Measurements from ENCODE around the gene WDR64. TPM values are rescaled to one million over a fixed set of nuclear protein-coding genes. Genes with fewer than 3 reads are reported as not detected.

Gene WDR64
- total and polyA plus RNA-seq, 4 donors, result 0.02 to 0.70 (median 0.17) TPM

DNA sequence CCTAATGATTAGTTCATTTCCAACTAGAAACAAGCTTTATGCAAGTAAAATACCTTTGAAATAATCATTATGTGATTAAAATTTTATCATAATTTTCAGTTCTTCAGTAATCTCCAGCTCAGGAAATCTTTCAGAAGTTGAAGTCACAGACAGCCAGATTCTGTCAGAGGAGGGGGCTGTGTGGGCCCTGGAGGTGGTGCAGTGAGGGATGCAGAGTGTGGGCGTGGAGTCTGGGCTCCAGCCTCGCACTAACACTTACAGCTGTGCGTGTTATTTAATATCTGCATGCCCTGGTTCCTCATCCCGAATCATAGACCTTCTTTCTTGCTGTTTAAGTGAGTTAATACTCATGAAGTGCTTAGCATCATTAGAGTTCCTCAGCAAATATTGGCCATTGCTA, 23.9 kb downstream of the WDR64 start:
- WGBS, result 84% methylated on average over 4 of the region's 4 CpGs
- TF ChIP-seq NR2F2 (IDR thresholded peaks at IDR 0.05), result no peak
- no peak for TF ChIP-seq YY1 (IDR thresholded peaks at IDR 0.05)
- TF ChIP-seq, protein P1, sequence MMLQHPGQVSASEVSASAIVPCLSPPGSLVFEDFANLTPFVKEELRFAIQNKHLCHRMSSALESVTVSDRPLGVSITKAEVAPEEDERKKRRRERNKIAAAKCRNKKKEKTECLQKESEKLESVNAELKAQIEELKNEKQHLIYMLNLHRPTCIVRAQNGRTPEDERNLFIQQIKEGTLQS (IDR thresholded peaks at IDR 0.05), result no peak
- TF ChIP-seq, protein P2, sequence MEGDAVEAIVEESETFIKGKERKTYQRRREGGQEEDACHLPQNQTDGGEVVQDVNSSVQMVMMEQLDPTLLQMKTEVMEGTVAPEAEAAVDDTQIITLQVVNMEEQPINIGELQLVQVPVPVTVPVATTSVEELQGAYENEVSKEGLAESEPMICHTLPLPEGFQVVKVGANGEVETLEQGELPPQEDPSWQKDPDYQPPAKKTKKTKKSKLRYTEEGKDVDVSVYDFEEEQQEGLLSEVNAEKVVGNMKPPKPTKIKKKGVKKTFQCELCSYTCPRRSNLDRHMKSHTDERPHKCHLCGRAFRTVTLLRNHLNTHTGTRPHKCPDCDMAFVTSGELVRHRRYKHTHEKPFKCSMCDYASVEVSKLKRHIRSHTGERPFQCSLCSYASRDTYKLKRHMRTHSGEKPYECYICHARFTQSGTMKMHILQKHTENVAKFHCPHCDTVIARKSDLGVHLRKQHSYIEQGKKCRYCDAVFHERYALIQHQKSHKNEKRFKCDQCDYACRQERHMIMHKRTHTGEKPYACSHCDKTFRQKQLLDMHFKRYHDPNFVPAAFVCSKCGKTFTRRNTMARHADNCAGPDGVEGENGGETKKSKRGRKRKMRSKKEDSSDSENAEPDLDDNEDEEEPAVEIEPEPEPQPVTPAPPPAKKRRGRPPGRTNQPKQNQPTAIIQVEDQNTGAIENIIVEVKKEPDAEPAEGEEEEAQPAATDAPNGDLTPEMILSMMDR (IDR thresholded peaks at IDR 0.05; ENCODE audit: low read depth, low read length, missing input control), result no peak
- TF ChIP-seq TAF1 (conservative IDR thresholded peaks at IDR 0.05), result no peak
- TF ChIP-seq JUND (IDR thresholded peaks at IDR 0.05), result no peak
- TF ChIP-seq FOXA2 (IDR thresholded peaks at IDR 0.05), result no peak
- TF ChIP-seq SP1 (IDR thresholded peaks at IDR 0.05), result no peak
- TF ChIP-seq, protein P3, sequence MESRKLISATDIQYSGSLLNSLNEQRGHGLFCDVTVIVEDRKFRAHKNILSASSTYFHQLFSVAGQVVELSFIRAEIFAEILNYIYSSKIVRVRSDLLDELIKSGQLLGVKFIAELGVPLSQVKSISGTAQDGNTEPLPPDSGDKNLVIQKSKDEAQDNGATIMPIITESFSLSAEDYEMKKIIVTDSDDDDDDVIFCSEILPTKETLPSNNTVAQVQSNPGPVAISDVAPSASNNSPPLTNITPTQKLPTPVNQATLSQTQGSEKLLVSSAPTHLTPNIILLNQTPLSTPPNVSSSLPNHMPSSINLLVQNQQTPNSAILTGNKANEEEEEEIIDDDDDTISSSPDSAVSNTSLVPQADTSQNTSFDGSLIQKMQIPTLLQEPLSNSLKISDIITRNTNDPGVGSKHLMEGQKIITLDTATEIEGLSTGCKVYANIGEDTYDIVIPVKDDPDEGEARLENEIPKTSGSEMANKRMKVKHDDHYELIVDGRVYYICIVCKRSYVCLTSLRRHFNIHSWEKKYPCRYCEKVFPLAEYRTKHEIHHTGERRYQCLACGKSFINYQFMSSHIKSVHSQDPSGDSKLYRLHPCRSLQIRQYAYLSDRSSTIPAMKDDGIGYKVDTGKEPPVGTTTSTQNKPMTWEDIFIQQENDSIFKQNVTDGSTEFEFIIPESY (IDR thresholded peaks at IDR 0.05), result no peak
- TF ChIP-seq HNF4A (conservative IDR thresholded peaks at IDR 0.05), result no peak
- TF ChIP-seq FOXA1 (IDR thresholded peaks at IDR 0.05), result no peak
- no peak for TF ChIP-seq HNF4G (IDR thresholded peaks at IDR 0.05)
- TF ChIP-seq RAD21 (IDR thresholded peaks at IDR 0.05), result no peak
- no peak for TF ChIP-seq MAX (IDR thresholded peaks at IDR 0.05)
- no peak for TF ChIP-seq RXRA (IDR thresholded peaks at IDR 0.05)
- DNase-seq (ENCODE audit: low spot score), result no peak
- Histone ChIP-seq H3K9me3 (ENCODE audit: control insufficient read depth in 4 of 4, low read length in 3 of 4) (peaks cover 0 to 4% (median 2%) of the 10 kb centered on the region in 4 donors), H3K4me3 (ENCODE audit: low read depth in 1 of 3, low read length in 3 of 3) (no peak overlapping the region), H3K36me3 (ENCODE audit: control insufficient read depth in 4 of 4, insufficient read depth in 3 of 4, low read depth in 1 of 4, low read length in 3 of 4) (no peaks in the 10 kb centered on the region), H3K27ac (ENCODE audit: low read depth in 1 of 2, low read length in 2 of 2) (no peak overlapping the region), H3K4me1 (ENCODE audit: control insufficient read depth in 4 of 4, insufficient read depth in 4 of 4, low read length in 3 of 4) (no peaks in the 10 kb centered on the region), H3K9ac (ENCODE audit: low read depth in 1 of 2, low read length in 2 of 2) (no peak overlapping the region), H3K27me3 (ENCODE audit: control insufficient read depth in 4 of 4, insufficient read depth in 4 of 4, low read length in 3 of 4) (no peaks in the 10 kb centered on the region)

- Histone ChIP-seq H3K27me3 (ENCODE audit: control insufficient read depth in 4 of 4, insufficient read depth in 4 of 4, low read length in 3 of 4) (no peaks in the 10 kb centered on the region), H3K27ac (ENCODE audit: low read depth in 1 of 2, low read length in 2 of 2) (no peak overlapping the region), H3K4me3 (ENCODE audit: low read depth in 1 of 3, low read length in 3 of 3) (no peak overlapping the region), H3K9ac (ENCODE audit: low read depth in 1 of 2, low read length in 2 of 2) (no peak overlapping the region), H3K36me3 (ENCODE audit: control insufficient read depth in 4 of 4, insufficient read depth in 3 of 4, low read depth in 1 of 4, low read length in 3 of 4) (no peaks in the 10 kb centered on the region), H3K4me1 (ENCODE audit: control insufficient read depth in 4 of 4, insufficient read depth in 4 of 4, low read length in 3 of 4) (no peaks in the 10 kb centered on the region), H3K9me3 (ENCODE audit: control insufficient read depth in 4 of 4, low read length in 3 of 4) (peaks cover 0 to 4% (median 2%) of the 10 kb centered on the region in 4 donors)
- TF ChIP-seq, protein P1 (IDR thresholded peaks at IDR 0.05), result no peak
- TF ChIP-seq YY1 (IDR thresholded peaks at IDR 0.05), result no peak
- TF ChIP-seq TAF1 (conservative IDR thresholded peaks at IDR 0.05), result no peak
- no peak for TF ChIP-seq GABPA (IDR thresholded peaks at IDR 0.05 in 1 of 2, conservative IDR thresholded peaks at IDR 0.05 in 1 of 2)
- TF ChIP-seq, protein P3 (IDR thresholded peaks at IDR 0.05), result no peak
- TF ChIP-seq NR2F2 (IDR thresholded peaks at IDR 0.05), result no peak
- no peak for TF ChIP-seq HNF4A (conservative IDR thresholded peaks at IDR 0.05)
- no peak for TF ChIP-seq SP1 (IDR thresholded peaks at IDR 0.05)
- TF ChIP-seq MAX (IDR thresholded peaks at IDR 0.05), result no peak
- TF ChIP-seq REST (IDR thresholded peaks at IDR 0.05), result no peak
- TF ChIP-seq EGR1 (IDR thresholded peaks at IDR 0.05; ENCODE audit: low read depth in 2 of 2), result no peak
- TF ChIP-seq RAD21 (IDR thresholded peaks at IDR 0.05), result no peak
- TF ChIP-seq FOXA2 (IDR thresholded peaks at IDR 0.05), result no peak
- TF ChIP-seq JUND (IDR thresholded peaks at IDR 0.05), result no peak
- 87% methylated on average over 5 of the region's 5 CpGs for WGBS
- DNase-seq (ENCODE audit: low spot score), result no peak
Observed at GRCh38 chr1:241677201-241677600, 25.1 kb downstream of the WDR64 start.

Measured in liver (tissue), 9 donors.